ENCODE measurements around the gene SETD4.

GRCh38 chr21:35984654-35985361, 75.5 kb downstream of the SETD4 start:
- TF ChIP-seq, protein P1, sequence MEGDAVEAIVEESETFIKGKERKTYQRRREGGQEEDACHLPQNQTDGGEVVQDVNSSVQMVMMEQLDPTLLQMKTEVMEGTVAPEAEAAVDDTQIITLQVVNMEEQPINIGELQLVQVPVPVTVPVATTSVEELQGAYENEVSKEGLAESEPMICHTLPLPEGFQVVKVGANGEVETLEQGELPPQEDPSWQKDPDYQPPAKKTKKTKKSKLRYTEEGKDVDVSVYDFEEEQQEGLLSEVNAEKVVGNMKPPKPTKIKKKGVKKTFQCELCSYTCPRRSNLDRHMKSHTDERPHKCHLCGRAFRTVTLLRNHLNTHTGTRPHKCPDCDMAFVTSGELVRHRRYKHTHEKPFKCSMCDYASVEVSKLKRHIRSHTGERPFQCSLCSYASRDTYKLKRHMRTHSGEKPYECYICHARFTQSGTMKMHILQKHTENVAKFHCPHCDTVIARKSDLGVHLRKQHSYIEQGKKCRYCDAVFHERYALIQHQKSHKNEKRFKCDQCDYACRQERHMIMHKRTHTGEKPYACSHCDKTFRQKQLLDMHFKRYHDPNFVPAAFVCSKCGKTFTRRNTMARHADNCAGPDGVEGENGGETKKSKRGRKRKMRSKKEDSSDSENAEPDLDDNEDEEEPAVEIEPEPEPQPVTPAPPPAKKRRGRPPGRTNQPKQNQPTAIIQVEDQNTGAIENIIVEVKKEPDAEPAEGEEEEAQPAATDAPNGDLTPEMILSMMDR (conservative IDR thresholded peaks at IDR 0.05; ENCODE audit: low read depth, low read length), result no peak
- TF ChIP-seq RAD21 (IDR thresholded peaks at IDR 0.05; ENCODE audit: low read length) (no peak), POLR2A (IDR thresholded peaks at IDR 0.05; ENCODE audit: low read depth, low read length) (no peak), USF2 (IDR thresholded peaks at IDR 0.05; ENCODE audit: low read depth, low read length) (no peak)

Data from IMR-90 (cell line).